Measurements from ENCODE around the gene GPATCH8.

Gene GPATCH8

GRCh38 chr17:44436336-44436735 is 66.9 kb downstream of the GPATCH8 start:
- no peak overlapping the region for H3K4me3 ChIP-seq (replicated peaks in 1 of 2; ENCODE audit: low read depth in 2 of 2, low read length in 2 of 2)
- TF ChIP-seq, protein P1, sequence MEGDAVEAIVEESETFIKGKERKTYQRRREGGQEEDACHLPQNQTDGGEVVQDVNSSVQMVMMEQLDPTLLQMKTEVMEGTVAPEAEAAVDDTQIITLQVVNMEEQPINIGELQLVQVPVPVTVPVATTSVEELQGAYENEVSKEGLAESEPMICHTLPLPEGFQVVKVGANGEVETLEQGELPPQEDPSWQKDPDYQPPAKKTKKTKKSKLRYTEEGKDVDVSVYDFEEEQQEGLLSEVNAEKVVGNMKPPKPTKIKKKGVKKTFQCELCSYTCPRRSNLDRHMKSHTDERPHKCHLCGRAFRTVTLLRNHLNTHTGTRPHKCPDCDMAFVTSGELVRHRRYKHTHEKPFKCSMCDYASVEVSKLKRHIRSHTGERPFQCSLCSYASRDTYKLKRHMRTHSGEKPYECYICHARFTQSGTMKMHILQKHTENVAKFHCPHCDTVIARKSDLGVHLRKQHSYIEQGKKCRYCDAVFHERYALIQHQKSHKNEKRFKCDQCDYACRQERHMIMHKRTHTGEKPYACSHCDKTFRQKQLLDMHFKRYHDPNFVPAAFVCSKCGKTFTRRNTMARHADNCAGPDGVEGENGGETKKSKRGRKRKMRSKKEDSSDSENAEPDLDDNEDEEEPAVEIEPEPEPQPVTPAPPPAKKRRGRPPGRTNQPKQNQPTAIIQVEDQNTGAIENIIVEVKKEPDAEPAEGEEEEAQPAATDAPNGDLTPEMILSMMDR (IDR thresholded peaks at IDR 0.05; ENCODE audit: low read depth, low read length) = no peak
- no peak for DNase-seq (ENCODE audit: low read depth in 2 of 2)

DNA sequence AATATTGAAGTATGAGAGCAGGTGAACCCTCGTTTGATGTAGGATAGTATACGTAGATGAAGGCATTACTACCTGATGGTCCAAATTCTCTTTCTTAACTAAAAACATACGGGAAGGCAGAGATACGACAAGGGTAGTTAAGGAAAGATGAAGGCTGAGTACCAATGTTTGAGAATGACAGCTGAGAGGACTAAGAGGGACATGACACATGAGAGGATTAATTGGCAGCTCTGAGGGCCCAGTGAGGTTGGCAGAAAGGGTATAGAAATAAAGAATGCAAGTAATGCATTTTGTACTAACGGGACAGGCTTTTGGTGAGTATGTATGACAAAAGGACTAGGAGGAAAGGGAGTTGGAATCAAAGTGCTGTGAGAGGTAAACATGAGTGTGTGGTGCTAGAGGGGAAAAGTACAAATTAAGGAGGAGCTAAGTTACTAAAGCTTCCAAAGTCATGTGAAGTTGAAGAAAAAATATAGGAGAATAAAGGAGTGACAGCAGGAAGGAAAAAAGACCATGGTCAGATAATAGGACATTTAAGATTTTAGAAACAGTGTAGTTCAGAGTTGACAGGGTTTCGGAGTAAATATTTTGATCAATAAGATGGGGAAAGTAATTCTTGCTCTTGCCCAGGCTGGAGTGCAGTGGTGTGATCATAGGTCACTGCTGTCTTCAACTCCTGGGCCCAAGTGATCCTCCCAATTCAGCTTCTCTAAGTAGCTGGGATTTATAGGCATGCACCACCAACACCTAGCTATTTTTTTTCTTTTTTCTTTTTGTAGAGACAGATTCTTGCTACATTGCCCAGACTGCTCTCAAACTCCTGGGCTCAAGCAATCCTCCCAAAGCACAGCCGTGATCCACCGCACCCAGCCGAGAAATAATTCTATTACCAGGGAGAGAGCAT is 70.7 kb downstream of the GPATCH8 start:
- no peak for DNase-seq (ENCODE audit: low read depth in 2 of 2)
- no peak overlapping the region for H3K4me3 ChIP-seq (replicated peaks in 1 of 2; ENCODE audit: low read depth in 2 of 2, low read length in 2 of 2)
- TF ChIP-seq, protein P1 (IDR thresholded peaks at IDR 0.05; ENCODE audit: low read depth, low read length) = no peak

DNA sequence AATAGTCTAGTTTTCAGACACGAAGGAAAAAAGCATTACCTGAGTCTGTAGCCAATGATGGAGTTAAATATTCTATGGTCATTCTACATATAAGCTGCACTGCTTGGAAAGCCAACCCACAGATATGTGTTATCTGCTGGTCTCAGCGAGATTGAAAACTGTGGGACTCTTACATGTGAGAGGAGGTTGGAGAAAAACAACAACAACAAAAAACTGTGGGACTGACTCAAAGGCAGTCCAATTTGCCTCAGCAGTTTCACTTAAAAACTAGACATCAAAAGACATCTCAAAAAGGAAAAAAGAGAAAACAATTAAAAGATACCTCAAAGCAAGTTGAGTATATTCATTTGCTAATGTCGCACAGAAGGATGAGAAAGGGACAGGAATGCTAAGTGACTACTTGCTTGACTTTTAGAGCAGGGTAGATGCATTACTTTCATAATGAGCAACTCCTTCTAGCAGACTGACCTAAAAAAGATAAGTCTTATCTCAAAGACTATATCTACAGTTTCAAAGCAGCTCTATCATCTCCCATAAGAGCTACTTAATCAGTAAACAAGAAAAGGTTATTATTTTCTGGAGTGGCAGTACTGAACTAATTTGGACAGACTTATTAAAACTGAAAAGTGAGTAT is 78.3 kb downstream of the GPATCH8 start:
- TF ChIP-seq, protein P1 (IDR thresholded peaks at IDR 0.05; ENCODE audit: low read depth, low read length) = no peak
- DNase-seq (ENCODE audit: low read depth in 2 of 2) = no peak
- H3K4me3 ChIP-seq (replicated peaks in 1 of 2; ENCODE audit: low read depth in 2 of 2, low read length in 2 of 2) = no peak overlapping the region

GRCh38 chr17:44417553-44417952 is 85.7 kb downstream of the GPATCH8 start:
- TF ChIP-seq, protein P1 (IDR thresholded peaks at IDR 0.05; ENCODE audit: low read depth, low read length) = no peak
- DNase-seq (ENCODE audit: low read depth in 2 of 2) = peak; percentile 70 to 80
- H3K4me3 ChIP-seq (replicated peaks in 1 of 2; ENCODE audit: low read depth in 2 of 2, low read length in 2 of 2) = no peak overlapping the region

- no peak for DNase-seq (ENCODE audit: low read depth in 2 of 2)
- TF ChIP-seq, protein P1 (IDR thresholded peaks at IDR 0.05; ENCODE audit: low read depth, low read length) = no peak
Observed at GRCh38 chr17:44416558-44417289, 86.5 kb downstream of the GPATCH8 start.

DNA sequence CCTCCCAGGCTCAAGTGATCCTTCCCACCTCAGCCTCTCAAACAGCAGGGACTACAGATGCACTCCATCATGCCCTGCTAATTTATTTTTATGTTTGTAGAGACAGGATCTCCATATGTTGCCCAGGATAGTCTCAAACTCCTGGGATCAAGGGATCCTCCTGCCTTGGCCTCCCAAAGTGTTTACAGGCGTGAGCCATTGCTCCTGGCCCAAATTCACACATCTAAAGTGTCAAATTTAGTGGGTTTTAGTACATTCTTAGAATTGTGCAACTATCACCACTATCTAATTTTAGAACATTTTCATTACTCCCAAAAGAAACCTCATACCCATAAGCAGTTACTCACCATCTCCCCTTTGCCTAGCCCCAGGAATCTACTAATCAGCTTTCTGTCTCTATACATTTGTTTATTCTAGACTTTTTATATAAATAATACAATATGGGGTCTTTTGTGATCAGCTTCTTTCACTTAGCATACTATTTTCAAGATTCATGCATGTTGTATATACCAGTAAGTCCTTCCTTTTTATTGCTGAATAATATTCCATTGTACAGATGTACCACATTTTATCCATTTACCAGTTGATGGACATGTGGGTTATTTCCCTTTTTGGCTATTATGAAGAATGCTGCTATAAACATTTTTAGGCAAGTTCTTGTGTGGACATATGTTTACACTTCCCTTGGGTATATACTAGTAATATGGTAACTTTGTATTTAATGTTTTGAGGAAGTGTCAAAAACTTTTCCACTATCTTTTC is 88.6 kb downstream of the GPATCH8 start:
- no peak for DNase-seq (ENCODE audit: low read depth in 2 of 2)
- TF ChIP-seq, protein P1 (IDR thresholded peaks at IDR 0.05; ENCODE audit: low read depth, low read length) = no peak
- no peak overlapping the region for H3K4me3 ChIP-seq (replicated peaks in 1 of 2; ENCODE audit: low read depth in 2 of 2, low read length in 2 of 2)

More at GRCh38 chr17:44416558-44417289, 86.5 kb downstream of the GPATCH8 start:
- no peak overlapping the region for H3K4me3 ChIP-seq (replicated peaks in 1 of 2; ENCODE audit: low read depth in 2 of 2, low read length in 2 of 2)

Measured in cardiac fibroblast (primary cell).